Natural killer cell treated with Interleukin-12 subunit alpha and Interleukin-12 subunit beta and Interleukin-15 and Interleukin-18, amount 100 ng/mL, for 72 hours (primary cell): ENCODE measurements around the gene PPP3R1. TPM values are rescaled to one million over a fixed set of nuclear protein-coding genes. Genes with fewer than 3 reads are reported as not detected.
A peak's percentile ranks its signal among the peaks of the same experiment; 100 is the strongest.
"Not testable (repeated sequence)": the region's sequence is repeated elsewhere in the genome, so short reads cannot be mapped to it uniquely, and the experiment has no call there.

ENCODE experiments used
- ATAC-seq, 2 donors: fragments of 150-1000 bp; cut with Tn5 transposase in 1 of 2; sonication (Bioruptor Pico), chemical (Tn5 transposase) in 1 of 2; 2 replicates each; pipeline ENCODE4 v1.10.0; 2021
- DNase-seq: peaks from one replicate; pipeline ENCODE4 v3.0.0; 2022; ENCODE audit warnings: low spot score
- H3K27ac Mint-ChIP-seq, 2 donors: 1 replicate in 1 of 2; 2 replicates in 1 of 2; pipeline ENCODE4 v1.8.0; 2022; ENCODE audit warnings: mixed read lengths in 2 of 2, mild to moderate bottlenecking in 1 of 2, moderate library complexity in 1 of 2
- H3K27me3 Mint-ChIP-seq, 2 donors: 1 replicate in 1 of 2; 2 replicates in 1 of 2; pipeline ENCODE4 v1.8.0; 2022; ENCODE audit warnings: mixed read lengths in 2 of 2
- H3K36me3 Mint-ChIP-seq: one replicate; pipeline ENCODE4 v1.8.0; 2022; ENCODE audit warnings: mixed read lengths
- H3K4me1 Mint-ChIP-seq, 2 donors: 1 replicate in 1 of 2; 2 replicates in 1 of 2; pipeline ENCODE4 v1.8.0; 2022; ENCODE audit warnings: low read depth in 2 of 2, mixed read lengths in 2 of 2, mild to moderate bottlenecking in 1 of 2
- H3K4me3 Mint-ChIP-seq: one replicate; pipeline ENCODE4 v1.8.0; 2022; ENCODE audit warnings: mixed read lengths
- H3K9me3 Mint-ChIP-seq: 2 replicates; pipeline ENCODE4 v1.8.0; 2022; ENCODE audit warnings: mixed read lengths
- total RNA-seq, 2 donors: library from RNA; stranded (reverse); gene quantifications; one replicate each; pipeline ENCODE4 v1.2.3, GENCODE V29; 2022

The PPP3R1 gene
- total RNA-seq, 2 donors from 2014 or later: 85.9 to 90.7 TPM

DNA sequence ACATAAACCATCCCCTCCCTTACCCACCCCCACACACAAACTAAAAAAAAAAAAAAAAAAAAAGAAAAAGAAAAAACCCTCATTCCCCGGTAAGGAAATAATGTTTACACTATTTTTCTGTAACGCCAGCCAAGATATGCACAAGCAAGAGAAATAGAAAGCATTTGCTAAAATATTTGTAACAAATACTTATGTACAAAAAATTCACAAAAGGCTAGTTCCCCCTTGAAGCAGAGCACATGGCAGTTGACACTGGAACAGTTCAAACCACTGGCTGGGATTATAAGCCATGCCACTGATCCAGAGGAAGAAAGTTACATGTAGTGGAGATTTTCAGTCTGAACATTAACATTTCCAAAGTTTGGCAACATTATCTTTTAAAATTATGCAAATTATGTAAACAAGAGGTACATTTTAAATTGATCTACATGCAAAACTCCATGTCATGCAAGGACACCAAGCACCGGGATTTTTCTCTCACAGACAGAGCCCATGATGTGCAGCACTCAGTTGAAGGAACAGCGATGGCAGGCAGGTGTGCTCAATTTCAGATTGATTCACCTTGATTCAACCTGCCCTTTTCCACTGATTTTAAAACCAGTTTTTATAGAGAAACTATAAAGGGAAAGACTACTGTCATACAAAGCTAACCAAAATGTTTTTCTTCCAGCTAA lies 73.2 kb downstream of the PPP3R1 start:
- ATAC-seq (no peak), DNase-seq (no peak)
- no peaks in the 10 kb centered on the region for H3K27me3 Mint-ChIP-seq
- no peak overlapping the region for H3K4me3 Mint-ChIP-seq
- H3K4me1 Mint-ChIP-seq: peaks cover 11 to 19% of the 10 kb centered on the region in 2 donors
- peaks cover 15% of the 10 kb centered on the region for H3K36me3 Mint-ChIP-seq
- no peak overlapping the region for H3K27ac Mint-ChIP-seq
- no peaks in the 10 kb centered on the region for H3K9me3 Mint-ChIP-seq

DNA sequence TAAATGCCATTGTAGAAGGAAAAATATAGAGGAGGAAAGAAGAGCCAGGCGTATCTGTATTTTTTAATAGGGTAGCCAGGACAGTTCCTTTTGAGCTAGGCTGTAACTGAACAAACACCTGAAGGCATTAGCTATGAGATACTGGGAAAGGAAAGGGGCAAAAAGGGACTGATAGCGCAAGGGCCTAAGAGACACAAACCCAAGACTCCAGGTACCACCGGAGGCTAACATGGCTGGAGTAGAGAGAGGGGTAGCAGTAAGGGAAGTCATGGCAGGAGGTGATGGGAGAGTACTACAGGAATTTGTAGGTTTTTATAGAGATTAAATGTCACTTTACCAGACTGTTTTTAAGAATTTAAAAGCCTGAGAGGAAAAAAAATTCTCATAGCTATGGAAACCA lies 73.9 kb downstream of the PPP3R1 start:
- peaks cover 10 to 21% of the 10 kb centered on the region in 2 donors for H3K4me1 Mint-ChIP-seq
- H3K27me3 Mint-ChIP-seq: no peaks in the 10 kb centered on the region
- DNase-seq: no peak
- H3K36me3 Mint-ChIP-seq: peaks cover 17% of the 10 kb centered on the region
- no peak overlapping the region for H3K27ac Mint-ChIP-seq
- no peak for ATAC-seq
- no peaks in the 10 kb centered on the region for H3K9me3 Mint-ChIP-seq
- no peak overlapping the region for H3K4me3 Mint-ChIP-seq

DNA sequence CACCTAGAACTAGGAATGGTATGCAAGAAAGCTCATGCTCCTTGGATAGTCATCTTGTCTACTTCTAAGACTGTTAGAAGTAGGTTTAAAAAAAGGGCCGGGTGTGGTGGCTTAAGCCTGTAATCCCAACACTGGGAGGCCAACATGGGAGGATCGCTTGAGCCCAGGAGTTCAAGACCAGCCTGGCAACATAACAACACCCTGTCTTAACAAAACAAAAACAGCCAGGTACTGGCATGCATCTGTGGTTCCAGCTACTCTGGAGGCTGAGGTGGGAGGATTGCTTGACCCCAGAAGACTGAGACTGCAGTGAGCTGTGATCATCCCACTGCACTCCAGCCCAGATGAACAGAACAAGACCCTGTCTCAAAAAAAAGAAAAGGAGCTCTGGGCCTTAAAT lies 74.8 kb downstream of the PPP3R1 start:
- no peaks in the 10 kb centered on the region for H3K27me3 Mint-ChIP-seq
- peaks cover 15 to 20% of the 10 kb centered on the region in 2 donors for H3K4me1 Mint-ChIP-seq
- H3K36me3 Mint-ChIP-seq: peaks cover 17% of the 10 kb centered on the region

DNA sequence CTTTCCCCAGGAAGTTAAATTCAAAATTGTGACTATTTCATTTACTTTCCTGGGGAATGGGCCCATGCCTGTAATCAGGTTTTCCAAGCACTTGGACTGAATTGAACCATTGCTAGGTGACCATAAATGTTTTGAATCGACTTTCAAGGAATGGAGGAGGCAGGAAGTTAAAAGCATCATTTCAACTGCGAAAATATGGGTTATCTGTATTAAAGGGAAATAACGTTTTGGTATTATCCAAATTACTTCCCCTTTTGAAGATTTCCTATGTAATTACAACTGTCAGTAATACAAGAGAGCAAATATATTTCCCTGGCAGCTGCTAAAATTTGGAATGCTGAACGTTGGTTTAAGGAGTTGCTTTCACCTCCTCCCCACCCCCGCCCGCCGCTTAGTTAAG lies 75.7 kb downstream of the PPP3R1 start:
- Mint-ChIP-seq H3K27me3 (no peaks in the 10 kb centered on the region), H3K36me3 (peaks cover 10% of the 10 kb centered on the region), H3K4me3 (no peak overlapping the region), H3K27ac (no peak overlapping the region), H3K4me1 (peaks cover 13 to 15% of the 10 kb centered on the region in 2 donors), H3K9me3 (no peaks in the 10 kb centered on the region)
- DNase-seq (no peak), ATAC-seq (no peak)

More for the DNA sequence above, 74.8 kb downstream of the PPP3R1 start:
- ATAC-seq (no peak), DNase-seq (no peak)
- Mint-ChIP-seq H3K4me3 (no peak overlapping the region), H3K9me3 (no peaks in the 10 kb centered on the region), H3K27ac (no peak overlapping the region)

DNA sequence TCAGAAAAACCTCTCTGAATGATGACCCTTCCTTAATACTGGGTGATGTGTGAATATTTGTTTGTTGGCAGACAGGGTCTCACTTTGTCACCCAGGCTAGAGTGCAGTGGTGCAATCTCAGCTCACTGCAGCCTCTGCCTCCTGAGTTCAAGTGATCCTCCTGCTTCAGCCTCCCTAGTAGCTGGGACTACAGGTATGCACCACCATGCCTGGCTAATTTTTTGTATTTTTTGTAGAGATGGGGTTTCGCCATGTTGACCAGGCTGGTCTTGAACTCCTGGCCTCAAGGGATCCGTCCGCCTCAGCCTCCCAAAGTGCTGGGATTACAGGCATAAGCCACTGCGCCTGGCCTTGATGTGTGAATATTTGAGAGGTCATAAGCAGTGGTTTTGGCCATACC lies 77.1 kb downstream of the PPP3R1 start:
- H3K27me3 Mint-ChIP-seq, H3K4me3 Mint-ChIP-seq, H3K9me3 Mint-ChIP-seq, ATAC-seq, DNase-seq, H3K4me1 Mint-ChIP-seq, H3K27ac Mint-ChIP-seq, H3K36me3 Mint-ChIP-seq: not testable (repeated sequence)

DNA sequence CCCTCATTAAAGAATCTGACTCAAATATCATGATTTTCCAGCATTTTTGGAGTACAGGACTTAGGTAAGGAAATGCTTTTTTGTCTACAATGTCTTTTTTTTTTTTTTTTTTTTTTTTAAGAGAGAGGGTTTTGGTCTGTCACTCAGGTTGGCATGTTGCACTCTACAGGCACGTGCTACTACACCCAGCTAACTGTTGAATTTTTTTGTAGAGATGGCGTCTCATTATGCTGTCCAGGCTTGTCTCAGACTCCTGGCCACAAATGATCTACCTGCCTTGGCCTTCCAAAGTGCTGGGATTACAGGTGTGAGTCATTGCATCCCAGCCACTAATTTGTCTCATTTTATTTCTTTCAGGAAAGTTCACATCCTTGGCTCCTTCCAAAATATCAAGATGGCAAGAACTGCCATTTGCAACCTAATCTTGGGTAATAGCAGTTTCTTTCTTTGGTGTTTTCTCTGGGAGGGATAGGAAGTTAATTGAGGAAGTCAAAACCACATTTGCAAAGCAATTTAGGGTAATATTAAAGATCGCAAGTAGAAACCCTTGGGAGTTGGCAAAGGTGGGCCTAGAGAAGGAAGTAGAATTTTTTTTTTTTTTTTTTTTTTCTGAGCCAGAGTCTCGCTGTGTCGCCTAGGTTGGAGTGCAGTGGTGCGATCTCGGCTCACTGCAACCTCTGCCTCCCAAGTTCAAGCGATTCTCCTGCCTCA lies 79.2 kb downstream of the PPP3R1 start:
- peak overlapping the region; percentile 19 to 33 for H3K27ac Mint-ChIP-seq
- H3K27me3 Mint-ChIP-seq: no peaks in the 10 kb centered on the region
- H3K4me1 Mint-ChIP-seq: peaks cover 5% of the 10 kb centered on the region in 2 donors
- peaks cover 7% of the 10 kb centered on the region for H3K36me3 Mint-ChIP-seq
- ATAC-seq (no peak), DNase-seq (no peak)
- H3K9me3 Mint-ChIP-seq: no peaks in the 10 kb centered on the region
- no peak overlapping the region for H3K4me3 Mint-ChIP-seq

DNA sequence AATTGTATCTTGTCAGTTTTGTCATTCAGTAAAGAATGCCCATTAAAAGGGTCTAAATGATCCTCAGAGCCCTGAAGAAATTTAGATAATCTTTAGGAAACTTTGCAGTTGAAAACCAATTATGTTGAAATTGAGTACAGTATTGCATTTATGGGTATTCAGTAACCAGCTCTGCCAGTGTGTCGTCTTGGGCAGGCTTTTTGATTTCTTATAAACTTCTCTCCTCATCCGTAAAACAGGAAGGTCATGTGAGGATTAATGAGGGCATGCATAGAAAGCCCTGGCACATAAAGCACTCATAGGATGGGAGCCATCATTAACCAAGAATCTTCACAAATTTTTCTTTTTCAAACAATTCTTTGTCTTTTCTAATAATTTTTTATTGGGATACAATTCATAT lies 79.8 kb downstream of the PPP3R1 start:
- Mint-ChIP-seq H3K27ac (no peak overlapping the region), H3K36me3 (peaks cover 7% of the 10 kb centered on the region), H3K27me3 (no peaks in the 10 kb centered on the region), H3K4me3 (no peak overlapping the region), H3K9me3 (no peaks in the 10 kb centered on the region), H3K4me1 (peaks cover 5 to 7% of the 10 kb centered on the region in 2 donors)
- DNase-seq (no peak), ATAC-seq (no peak)

DNA sequence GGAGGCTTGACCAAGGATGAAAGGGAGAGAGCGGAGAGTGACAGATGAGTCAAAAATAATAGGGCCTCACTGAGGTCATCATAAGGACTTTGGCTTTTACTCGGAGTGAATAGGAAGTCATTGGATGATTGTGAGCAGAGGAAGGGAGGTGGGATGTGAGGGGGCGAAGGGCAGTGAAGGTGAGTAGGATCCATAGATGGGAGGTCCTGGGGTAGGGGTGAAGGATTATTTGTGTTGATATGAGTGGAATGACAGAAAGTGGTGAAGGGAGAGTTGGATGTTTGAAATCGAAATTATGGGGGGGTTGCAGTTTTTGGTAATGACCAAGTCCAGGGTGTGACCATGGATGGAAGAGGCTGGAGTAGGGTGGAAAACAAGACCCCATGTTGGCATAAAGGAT lies 80.6 kb downstream of the PPP3R1 start:
- Mint-ChIP-seq H3K27ac (no peak overlapping the region), H3K36me3 (peaks cover 7% of the 10 kb centered on the region), H3K9me3 (no peaks in the 10 kb centered on the region), H3K4me3 (no peak overlapping the region), H3K4me1 (peaks cover 5 to 8% of the 10 kb centered on the region in 2 donors), H3K27me3 (no peaks in the 10 kb centered on the region)
- DNase-seq (no peak), ATAC-seq (no peak)

DNA sequence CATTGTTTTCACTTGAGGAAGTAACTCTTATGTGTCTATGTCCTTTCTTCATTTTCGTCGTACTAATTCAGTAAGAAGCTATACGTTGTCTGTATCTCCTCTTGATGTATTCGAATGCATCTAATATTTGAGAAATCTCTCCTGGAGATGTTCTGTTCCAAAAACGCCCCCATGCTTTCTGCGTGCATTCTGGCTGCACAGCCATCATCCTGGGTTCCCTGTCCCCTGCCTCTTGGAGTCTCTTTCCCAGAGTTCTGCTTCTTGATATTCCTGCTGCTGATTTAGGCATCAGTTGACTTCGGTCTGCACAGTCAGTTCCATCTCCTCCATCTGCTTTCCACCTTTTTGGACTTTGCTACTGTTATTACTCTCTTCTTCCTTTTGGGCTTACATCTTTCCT lies 81.2 kb downstream of the PPP3R1 start:
- Mint-ChIP-seq H3K27me3 (no peaks in the 10 kb centered on the region), H3K36me3 (peaks cover 7% of the 10 kb centered on the region), H3K4me3 (no peak overlapping the region), H3K9me3 (no peaks in the 10 kb centered on the region), H3K27ac (no peak overlapping the region), H3K4me1 (peaks cover 5 to 8% of the 10 kb centered on the region in 2 donors)
- no peak for DNase-seq
- ATAC-seq: no peak

DNA sequence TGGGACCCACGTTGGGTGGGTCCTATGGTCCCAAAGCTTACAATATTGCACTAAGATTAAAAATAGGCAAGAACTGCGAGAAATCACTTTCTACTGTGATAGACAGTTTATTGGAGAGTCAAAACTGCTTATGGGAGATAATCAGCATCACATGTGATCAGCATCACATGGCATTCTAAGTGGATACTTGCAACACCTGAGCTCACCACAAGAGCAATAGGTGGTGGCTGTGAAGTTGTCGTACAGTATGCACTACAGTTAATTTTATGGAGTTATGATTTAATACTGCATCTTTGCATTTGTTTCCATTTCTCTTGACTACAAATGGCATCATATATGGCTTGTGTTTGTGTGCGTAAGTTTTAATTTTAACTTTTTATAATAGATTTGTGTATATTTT lies 83.0 kb downstream of the PPP3R1 start:
- no peaks in the 10 kb centered on the region for H3K9me3 Mint-ChIP-seq
- H3K4me1 Mint-ChIP-seq: peaks cover 5 to 8% of the 10 kb centered on the region in 2 donors
- peaks cover 11% of the 10 kb centered on the region for H3K36me3 Mint-ChIP-seq
- no peaks in the 10 kb centered on the region for H3K27me3 Mint-ChIP-seq
- DNase-seq (no peak), ATAC-seq (no peak)
- H3K27ac Mint-ChIP-seq: no peak overlapping the region
- H3K4me3 Mint-ChIP-seq: no peak overlapping the region

DNA sequence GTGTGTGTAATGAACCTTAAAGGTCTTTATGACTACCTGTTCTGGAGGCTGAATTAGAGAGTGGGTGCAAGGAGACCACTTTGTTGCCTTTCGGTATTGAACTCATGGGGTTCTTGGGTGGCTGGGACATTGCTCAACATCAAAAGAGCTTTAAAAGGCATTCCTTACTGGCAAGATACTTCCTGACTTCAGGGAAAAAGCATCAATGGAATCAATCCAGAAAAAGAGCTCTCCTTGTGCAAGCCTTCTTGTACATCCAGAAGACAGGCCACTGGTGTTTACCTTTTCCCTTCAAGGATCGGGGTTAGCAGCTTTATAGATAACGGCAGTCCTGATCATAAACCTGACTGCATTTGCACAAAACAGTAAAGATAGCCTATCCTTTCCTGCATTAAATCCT lies 85.1 kb downstream of the PPP3R1 start:
- no peak for DNase-seq
- H3K27ac Mint-ChIP-seq: no peak overlapping the region
- peaks cover 10% of the 10 kb centered on the region for H3K36me3 Mint-ChIP-seq
- H3K9me3 Mint-ChIP-seq: no peaks in the 10 kb centered on the region
- no peak for ATAC-seq
- H3K4me1 Mint-ChIP-seq: peaks cover 0 to 4% of the 10 kb centered on the region in 2 donors
- H3K27me3 Mint-ChIP-seq: no peaks in the 10 kb centered on the region
- H3K4me3 Mint-ChIP-seq: no peak overlapping the region

DNA sequence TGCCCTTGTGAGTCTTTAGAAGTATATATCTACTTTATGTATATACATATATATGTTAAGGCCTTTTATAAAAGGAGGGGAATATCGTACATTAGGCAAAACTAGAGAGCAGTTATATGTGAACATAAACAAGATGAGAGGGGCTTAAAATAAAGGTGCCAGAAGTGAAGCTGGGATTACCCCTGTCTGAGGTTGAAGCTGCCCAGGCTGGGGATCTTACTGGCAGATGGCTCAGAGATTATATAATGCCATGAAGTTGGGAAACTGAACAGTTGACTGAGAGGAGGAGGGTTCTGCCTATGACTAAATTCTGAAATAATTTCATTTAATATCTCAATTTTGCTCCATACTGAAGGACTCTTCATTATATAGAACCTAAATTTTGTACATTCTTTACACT lies 88.7 kb downstream of the PPP3R1 start:
- Mint-ChIP-seq H3K9me3 (no peaks in the 10 kb centered on the region), H3K4me3 (no peak overlapping the region), H3K4me1 (peaks cover 11 to 14% of the 10 kb centered on the region in 2 donors), H3K36me3 (peaks cover 30% of the 10 kb centered on the region), H3K27me3 (no peaks in the 10 kb centered on the region), H3K27ac (no peak overlapping the region)
- DNase-seq (no peak), ATAC-seq (no peak)

DNA sequence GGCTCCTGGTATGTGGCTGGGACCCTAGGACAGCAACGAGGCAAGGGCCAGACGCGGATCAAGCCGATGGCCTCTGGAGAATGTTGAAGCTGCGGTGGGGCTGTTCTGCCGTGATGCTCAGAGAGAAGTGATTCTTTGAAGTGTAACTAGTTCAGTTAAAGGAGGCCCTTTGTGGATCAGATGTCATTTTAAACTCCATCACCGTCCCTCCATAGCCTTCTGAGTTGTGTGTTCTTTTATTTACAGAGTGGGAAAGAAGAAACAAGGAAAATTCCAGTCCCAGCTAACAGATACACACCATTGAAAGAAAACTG lies 94.2 kb downstream of the PPP3R1 start:
- Mint-ChIP-seq H3K27me3 (no peaks in the 10 kb centered on the region), H3K27ac (peak overlapping the region; percentile 97 to 100), H3K9me3 (no peaks in the 10 kb centered on the region), H3K4me3 (peak overlapping the region; percentile 100), H3K4me1 (peaks cover 19 to 35% of the 10 kb centered on the region in 2 donors), H3K36me3 (peaks cover 33% of the 10 kb centered on the region)
- DNase-seq (no peak), ATAC-seq (no peak)

DNA sequence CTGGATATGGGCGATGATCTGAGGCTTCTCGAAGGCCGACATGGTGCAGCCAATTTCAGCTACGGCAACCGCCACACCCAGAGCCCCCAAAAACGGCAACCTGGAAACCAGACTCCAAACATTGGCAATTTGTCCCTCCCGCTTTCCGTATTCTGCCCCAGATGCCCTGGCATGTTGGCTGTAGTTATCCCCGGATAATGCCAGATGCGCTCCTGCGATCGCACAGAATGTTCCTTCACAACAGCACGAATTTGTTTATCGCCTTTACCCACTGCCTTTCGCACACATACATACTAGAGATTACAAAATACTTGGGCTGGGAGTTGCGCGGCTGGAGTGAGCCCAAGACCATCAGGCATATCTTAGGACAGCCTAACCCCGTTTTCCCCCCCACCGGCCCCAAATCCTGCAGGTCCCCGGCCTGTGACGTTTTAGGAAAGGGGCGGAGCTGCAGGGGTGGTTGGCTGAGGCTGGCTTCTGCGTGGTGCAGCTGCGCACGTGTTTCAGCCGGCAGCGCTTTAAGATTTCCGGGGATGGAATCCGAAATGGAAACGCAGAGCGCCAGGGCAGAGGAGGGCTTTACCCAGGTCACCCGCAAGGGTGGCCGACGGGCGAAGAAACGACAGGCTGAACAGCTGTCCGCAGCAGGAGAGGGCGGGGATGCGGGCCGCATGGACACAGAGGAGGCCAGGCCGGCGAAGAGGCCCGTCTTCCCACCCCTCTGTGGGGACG lies 94.8 kb downstream of the PPP3R1 start, which contains the start of gene PNO1:
TSS of gene PNO1 (plus strand) at position 487 of the 732 bp plus-strand sequence. CDS start at position 534, 47 bp downstream.
- H3K27me3 Mint-ChIP-seq: no peaks in the 10 kb centered on the region

More for the DNA sequence above, 94.8 kb downstream of the PPP3R1 start, which contains the start of gene PNO1:
- peak; percentile 96 for DNase-seq
- Mint-ChIP-seq H3K36me3 (peaks cover 32% of the 10 kb centered on the region), H3K4me3 (peak within 1 kb of the TSS; percentile 100), H3K9me3 (no peaks in the 10 kb centered on the region), H3K4me1 (peaks cover 22 to 35% of the 10 kb centered on the region in 2 donors), H3K27ac (peak within 1 kb of the TSS; percentile 97 to 100)
- ATAC-seq: peak; percentile 98
